GM03348 (cell line): ENCODE data around the gene MXI1.
A peak's percentile ranks its signal among the peaks of the same experiment; 100 is the strongest.

Source experiments
- DNase-seq: peaks from one replicate; pipeline ENCODE4 v3.0.0; 2012; ENCODE audit warnings: low spot score

The MXI1 gene

DNA sequence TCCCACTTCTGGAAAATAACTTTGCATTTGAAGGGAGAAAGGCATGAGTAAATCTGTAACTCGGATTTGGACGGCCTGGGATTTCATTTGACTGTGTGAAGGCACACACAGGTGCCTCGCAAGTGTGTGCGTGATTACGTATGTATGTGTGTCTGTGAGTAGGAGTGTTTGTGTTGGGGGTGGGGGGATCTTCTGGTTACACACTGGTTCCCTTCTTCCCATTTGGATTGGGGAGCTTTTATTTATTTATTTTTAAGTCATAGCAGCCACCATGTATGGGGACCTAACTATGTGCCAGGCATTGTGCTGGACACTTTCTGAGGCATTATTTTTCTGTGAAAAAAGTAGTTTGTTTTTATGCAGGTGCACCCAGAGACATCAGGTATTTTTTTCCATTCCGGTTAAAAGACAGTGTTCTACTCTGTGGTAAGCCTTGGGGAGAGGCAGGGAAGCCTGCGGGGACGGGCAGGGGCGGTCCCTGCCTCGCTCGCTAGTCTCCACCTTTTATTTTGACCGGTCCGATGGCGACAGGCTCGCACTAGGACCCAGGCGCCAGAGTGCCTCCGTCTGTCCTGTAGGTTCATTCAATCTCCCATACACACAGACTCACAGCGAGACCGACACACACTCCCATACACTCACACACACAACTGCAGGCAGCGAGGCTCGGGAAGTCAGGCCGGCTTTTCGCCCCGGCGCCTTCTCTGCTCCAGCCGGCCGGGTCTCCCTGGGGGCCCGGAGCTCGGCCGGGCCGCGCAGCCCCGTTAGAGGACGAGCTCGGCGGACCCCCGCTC, at the start of gene MXI1:
Gene MXI1 (plus strand): TSS at position 595 of the 794 bp plus-strand sequence. CDS start 204 bp downstream, outside the sequence.
- DNase-seq: peak; percentile 89

DNA sequence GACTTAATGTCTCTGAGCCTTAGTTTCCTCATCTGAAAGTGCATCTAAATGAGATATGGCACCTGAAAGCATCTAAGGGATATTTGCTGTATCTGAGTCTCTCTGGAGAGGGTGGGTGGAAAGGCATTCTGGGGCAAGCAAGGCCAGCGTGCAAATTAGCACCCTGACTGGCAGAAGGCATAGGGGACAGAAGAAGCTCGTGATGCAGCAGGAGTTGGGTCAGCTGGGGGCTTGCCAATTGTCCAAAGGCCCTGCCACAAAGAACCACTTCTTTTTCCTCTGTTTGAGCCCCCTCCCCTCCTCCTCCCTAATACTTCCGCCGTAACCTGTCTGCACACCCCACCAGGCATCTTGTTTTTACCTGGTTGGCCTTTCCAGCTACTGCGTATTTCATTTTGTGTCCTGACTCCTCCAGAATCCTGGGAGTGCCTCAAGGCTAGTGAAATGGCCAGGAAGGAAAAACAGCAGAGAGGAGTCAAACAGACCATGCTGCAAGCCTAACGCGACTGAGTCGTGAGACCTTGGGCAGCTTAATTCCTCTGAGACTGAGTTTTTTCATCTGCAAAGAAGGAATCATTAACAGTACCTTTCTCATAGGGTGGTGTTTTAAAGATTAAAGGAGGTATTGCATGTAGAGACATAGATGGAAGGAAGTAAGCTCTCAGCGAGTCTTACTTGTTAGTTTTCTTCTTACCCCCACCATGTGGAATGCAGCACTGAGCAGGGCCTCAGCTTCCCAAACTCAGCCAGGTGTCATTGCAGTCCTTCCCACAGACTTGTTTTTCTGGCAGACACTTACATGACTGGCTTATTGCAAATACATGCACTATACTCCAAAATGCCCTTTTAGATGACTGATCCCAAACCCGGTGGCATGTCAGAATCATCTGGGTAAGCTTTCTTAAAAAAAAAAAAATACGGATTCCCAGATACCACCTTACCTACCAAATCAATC, 49.1 kb upstream of the MXI1 start:
- no peak for DNase-seq

DNA sequence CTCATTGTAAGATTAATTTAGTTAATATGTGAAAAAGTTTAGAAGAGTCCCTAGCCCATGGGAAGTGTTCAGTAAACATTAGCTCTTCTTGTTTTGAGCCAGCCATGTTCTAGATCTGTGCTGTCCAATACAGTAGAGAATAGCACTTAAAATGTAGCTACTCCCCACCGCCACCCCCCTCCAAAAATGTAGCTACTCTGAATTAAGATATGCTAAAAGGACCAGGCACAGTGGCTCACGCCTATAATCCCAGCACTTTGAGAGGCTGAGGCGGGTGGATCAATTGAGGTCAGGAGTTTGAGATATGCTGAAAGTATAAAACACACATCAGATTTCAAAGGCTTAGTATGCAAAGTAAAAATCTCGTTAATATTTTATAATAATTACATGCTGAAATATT, 47.3 kb upstream of the MXI1 start:
- no peak for DNase-seq

DNA sequence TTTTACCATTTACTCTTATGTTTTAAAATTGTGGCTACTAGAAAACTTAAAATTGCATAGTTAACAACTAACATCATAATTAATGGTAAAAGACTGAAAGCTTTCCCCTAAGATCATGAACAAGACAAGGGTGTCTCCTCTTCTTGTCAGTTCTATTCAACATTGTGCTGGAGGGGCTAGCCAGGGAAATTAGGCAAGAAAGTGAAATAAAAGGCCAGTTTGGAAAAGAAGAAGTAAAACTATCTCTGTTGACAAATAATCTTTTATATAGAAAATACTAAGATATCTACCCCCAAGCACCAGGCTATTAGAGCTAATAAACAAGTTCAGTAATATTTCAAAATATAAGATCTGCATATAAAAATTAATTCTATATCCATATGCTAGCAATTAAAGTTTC, 46.9 kb upstream of the MXI1 start:
- DNase-seq: no peak

DNA sequence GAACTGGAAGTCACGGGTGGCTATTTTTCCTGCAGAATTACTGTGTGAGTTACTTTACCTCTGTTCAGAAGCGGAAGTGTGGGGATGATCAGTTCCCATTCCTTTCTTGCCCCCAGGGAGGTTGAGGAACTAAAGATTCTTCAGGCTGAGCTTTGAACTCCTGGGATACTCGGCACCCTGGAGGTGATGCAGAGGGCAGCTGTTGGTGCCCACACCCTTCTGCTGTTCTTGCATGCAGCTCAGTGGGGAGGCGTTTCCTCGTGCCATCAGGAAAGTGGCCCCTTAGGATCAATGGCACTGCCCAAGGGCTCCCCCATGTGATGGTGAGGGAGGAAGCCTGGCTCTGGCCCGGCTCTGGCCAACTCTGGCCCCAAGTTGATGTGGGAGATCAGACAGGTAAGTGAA, 44.7 kb upstream of the MXI1 start:
- no peak for DNase-seq

DNA sequence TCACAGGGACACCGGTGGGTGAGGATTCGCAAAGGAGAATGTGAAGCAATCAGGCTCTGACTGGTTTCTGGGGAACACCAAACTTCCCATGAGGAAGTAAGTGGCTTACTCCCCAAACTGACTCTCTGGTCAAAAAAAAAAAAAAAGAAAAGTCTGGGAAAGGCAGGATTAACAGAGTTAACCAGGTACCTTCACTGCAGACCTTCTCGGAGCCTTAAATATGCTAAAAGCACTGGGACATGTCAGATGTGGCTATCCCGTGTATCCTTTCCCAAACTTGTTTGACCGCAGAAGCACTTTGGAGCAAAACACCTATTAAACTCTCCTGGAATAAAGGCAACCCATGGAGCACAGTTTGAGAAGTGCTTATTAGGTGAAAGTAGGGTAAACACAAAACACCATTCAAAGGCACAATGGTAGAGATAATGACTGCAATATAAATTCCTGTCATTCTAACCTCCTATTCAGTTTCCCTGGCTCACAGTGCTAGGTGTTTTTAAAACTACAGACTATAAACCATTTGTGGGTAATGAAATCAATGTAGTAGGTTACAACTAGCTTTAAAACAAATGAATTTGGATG, 44.1 kb upstream of the MXI1 start:
- no peak for DNase-seq

DNA sequence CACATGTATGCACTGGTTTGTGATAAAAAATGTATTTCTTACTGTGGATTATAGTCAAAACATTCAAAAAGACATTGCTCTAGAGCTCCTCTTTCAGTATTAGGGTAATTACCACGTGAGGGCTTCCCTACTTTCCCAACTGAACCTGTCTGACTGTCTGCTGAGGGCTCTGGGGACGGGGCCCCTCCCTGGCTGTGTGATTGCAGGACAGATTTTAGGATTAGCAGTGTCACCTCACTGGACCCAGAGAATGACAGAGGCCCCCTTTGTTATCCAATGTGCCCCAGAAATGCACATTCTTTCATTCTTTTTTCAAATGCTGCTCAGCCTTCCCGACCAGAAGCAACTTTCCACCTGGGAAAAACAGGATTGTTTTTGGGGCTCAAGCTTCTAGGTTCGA, 43.6 kb upstream of the MXI1 start:
- DNase-seq: no peak

DNA sequence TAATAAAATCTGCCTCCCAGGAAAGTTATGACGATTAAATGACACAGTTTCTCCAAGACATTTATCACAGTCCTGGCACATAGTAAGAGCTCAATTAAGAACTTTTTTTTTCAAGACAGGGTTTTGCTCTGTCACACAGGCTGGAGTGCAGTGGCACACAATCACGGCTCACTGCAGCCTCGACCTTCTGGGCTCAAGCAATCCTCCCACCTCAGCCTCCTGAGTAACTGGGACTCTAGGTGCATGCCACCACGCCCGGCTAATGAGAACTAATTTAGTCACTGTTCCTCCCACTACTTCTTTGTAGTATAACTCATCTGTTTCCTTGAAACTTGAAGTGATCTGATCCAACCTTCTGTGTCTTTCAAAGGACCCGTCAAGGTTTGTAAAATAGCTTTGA, 42.2 kb upstream of the MXI1 start:
- no peak for DNase-seq

DNA sequence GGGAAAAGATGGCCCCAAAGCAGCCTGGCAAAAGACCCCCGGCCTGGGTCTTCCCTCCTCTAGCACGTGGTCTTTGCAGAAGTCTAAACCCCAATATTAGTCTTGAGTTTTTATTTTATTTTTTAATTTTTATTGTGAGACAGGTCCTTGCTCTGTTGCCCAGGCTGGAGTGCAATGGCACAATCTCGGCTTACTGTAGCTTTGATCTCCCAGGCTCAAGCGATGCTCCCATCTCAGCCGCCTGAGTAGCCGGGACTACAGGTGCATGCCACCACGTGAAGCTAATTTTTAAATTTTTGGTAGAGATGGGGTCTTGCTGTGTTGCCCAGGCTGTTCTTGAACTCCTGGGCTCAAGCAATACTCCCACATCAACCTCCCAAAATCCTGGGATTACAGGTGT, 40.3 kb upstream of the MXI1 start:
- DNase-seq: no peak

DNA sequence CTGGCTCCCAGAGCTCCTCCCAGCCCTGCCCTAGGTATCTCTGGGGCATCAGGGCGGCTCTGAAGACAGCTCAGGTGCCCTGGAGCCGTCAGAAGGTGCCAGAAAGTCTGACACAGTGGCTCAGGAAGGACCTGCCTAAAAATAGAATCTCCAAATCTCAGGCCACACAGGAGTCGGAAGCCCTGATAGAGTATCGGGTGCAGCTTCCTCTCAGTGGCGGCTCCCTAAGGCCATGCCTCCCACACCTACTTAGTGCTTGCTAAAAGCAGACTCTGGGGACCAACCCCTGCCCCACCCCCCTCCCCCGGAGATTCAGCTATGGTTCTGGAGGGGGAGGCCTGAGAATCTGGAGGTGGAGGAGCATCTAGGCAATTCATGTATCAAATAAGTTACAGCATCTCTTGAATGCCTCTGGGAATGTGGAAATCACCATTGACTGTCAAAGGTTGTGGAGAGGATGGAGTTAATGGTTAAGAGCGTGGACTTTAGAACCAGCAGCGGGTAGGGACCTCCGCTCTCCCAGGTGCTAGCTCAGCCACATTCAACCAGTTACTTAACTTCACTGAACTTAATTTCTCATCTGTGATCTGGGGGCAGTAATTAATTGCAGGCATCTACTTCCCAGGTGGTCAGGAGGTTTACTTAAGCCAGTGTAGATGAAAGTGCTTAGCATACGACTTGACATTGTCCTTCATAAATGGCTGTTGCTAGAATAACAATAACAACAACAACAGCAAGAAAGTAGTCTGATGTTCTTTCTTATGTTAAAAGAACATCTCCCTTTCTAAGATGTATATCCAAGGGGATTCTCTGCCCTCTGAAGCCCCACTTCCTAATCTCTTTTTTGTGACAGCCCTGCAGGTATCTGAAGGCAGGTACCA, 38.6 kb upstream of the MXI1 start:
- peak; percentile 5 for DNase-seq

DNA sequence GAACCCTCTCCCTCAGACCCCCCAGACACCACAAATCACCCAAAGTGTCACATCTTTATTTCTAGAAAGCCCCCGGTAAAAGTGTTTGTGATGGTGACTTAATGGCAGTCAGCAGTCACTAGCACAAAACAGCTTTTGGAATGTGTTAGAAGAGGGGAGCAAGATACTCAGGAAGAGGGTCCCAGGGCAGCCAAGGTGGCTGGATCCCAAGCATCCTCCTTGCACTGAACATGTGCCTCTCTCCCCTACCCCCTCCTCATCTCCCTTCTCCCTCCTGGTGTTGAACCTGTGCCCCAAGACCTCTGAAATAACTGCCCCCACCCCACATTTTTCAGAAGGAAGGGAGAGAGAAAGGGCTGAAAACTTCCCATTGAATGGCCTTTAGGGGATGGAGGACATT, 37.8 kb upstream of the MXI1 start:
- no peak for DNase-seq

DNA sequence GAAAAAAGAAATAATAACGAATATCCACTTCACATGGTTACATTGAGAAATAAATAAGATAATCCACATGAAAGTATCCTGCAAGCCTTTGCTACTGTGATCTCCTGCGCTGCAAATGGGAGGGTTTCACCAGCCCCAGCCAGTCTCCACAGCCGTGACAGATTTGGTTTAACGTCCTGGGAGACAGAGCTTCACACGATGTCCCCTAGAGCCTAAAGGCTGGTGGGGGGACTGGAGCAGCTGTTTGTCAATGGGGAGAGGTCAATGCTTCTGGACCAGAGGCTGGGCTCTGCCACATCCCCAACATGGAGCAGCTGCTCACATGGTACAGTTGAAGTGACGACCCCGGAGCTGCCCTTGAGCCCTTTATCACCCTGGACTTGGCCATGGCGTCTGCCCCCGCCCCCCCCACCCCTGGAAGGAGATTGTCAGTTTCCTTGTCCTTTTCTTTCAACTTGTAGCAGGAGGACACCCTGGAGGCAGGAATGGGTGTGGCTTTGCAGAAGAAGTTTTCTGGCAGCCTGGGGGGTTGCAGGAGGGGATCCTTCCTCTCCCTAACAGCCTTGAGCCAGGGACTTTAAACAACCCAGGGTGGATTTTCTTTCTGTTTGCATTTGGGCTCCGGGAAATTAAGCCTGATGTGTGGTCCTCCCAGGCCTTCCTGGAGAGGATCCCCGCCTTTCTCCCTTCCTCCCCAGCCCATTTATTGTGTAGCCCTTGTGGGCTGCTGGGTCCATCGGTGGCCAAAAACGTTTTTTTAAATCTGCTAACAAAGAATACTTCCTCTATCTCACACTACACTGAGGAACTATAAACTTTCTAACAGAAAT, 37.0 kb upstream of the MXI1 start:
- peak; percentile 3 for DNase-seq

DNA sequence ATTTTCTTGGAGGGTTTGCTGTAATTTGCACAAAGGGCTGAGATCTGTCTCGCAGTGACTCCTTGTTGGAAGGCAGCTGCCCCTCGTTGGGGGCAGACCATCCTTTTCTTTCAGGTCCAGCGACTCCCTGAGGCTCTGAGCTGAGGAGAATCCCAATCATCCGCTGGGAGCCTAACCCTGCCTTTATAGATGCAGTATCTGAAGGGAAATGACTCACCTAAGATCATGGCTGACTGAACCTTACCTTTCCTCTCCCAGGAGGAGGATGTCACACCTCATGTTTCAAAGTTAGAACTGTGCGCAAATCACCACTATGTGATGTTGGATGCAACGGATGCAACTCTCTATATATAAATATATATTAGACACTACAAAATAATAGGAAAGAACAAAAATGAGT, 36.4 kb upstream of the MXI1 start:
- peak; percentile 1 for DNase-seq

DNA sequence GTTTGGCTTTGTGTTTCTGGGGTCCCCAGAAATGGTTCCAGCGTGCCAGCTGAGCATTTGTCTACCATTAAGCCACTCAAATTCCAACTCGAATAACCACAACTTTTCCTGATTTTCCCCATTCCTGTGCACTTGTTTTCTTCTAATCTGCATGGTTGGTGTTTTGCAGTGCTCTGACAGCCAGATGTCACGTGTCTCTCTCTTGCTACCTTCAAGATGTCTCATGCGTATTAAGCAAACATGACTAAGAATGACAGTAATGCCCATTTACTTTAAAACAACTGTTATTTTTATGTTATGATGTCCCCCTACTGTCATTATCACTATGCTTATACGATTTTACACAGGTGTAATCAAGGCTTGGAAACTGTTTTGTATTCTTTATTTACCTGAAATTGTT, 35.2 kb upstream of the MXI1 start:
- no peak for DNase-seq

DNA sequence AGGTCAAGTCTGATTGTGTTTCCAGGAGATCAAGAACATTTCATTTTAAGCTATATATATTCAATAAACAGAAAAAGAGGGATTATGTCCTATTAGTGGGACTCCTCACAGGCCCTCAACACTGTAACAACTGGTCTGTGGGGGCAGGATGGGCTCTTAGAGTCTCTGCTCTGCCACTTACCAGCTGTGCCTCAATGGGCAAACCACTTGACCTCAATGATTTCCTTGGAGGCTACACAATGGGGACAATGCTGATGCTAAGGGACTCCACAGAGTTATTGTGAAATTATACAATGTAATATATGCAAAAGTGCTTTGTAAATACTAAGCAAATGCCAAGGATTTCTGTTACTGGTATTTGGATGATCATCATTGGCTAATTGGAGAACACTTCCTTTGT, 33.2 kb upstream of the MXI1 start:
- no peak for DNase-seq

DNA sequence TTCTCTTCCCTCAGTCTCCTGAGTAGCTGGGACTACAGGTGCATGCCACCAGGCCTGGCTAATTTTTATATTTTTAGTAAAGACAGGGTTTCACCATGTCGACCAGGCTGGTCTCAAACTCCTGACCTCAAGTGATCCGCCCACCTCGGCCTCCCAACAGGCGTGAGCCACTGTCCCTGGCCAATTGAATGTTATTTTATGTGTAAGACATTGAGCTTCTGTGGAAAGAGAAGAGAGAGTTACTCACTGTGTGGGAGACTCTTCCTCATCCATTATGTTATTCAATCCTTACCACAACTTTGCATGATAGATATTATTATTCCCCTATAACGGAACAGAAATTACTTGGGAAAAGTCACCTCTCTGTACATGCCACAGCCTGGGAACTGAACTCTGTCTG, 32.6 kb upstream of the MXI1 start:
- DNase-seq: no peak

DNA sequence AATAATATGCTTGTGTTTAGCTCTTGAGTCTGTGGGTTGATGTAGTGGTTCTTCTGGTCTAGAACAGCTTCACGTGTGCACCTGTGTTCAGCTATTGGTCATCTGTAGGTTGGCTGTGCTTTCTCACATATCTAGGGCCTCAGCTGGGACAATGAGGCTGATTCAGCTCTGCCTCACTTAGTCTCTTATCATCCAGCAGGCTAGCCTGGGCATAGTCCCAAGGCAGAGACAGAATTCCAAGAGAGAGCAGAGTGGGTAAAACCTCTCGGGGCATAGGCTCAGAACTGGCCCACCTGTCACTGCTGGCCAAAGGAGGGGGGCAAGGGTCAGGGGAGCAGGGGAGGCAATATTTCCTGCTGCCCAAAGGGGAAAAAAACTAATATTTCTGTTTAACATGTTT, 32.0 kb upstream of the MXI1 start:
- peak; percentile 5 for DNase-seq

DNA sequence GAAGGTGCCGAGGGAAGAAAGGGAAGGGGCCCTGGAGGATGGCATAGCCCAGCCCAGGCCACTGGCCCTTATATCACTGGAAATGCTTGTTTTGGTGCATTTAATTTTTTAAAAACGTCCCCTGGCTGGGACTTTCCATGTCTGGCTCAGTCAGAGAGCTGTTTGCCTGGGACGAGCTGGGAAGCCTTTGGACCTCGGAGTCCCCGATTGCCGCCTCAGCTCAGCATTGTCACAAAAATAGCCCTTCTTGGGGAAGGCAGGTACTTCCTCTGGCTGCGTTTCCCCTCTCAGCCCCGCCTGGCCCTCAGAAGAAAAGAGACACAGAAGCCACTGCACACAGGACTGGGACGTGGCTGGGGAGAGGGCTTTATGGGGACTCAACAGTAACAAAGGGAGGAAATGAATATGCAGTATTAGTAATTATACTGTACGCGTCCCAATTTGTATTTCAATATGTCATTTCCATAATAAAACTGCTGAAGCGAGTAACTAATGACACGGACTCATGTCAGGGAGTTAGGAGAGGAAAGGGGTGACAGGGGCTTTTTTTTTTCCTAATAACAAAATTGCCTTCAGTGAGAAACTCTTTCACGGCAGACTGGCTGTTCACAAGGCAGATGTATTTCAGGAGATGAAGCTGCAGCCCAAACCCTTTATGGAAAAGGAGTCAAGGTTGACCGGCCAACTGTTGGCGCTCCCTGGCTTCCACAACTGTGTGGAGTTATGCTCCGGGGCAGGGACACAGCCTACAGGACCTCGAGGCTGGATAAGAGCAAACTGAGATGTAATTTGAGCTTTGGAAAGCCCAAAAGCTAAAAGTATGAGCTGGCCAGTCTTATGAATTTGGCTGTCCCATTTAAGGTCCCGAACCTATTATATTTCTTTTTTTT, 31.0 kb upstream of the MXI1 start:
- DNase-seq: no peak

DNA sequence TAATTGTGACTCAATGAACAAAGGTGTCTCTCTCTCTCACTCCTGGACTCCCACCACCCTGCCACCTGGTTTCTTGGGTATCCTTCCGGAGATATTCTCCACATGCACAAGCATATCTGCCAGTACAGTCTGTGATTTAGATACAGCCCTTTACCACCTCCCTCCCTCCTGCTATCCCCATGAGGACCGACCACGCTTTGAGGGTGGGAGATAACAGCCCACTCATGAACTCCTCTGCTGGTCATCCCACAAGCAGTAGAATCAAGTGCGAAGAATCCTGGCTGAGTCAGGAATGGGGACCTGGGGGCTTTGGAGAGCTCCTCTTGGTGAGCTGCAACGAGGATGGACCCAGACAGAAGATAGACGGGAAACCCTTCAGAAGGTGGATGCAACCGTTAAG, 28.2 kb upstream of the MXI1 start:
- no peak for DNase-seq

DNA sequence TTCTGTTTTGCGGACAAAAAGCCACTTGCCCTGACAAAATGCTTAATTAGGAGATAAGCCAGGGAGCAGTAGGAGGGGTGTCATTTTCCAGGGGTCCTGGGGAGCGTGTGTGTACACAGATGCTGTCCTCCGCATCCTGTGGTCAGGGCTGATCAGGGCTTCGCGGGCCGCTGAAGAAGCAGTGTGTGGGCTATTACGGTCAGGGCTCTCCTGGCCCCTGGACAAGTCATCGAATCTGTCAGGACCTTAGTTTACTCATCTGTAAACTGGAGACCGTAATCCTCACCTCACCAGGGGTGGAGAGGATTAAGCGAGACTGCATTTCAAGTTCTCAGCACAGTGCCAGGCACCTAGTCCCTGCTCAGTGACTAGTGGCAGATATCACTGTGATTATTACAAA, 26.0 kb upstream of the MXI1 start:
- no peak for DNase-seq
